Measurements from ENCODE around the gene NUDCD2. TPM values are rescaled to one million over a fixed set of nuclear protein-coding genes. Genes with fewer than 3 reads are reported as not detected.

The NUDCD2 gene
- total RNA-seq, 4 donors from 2014 or later = 4.1 to 9.7 (median 5.8) TPM

DNA sequence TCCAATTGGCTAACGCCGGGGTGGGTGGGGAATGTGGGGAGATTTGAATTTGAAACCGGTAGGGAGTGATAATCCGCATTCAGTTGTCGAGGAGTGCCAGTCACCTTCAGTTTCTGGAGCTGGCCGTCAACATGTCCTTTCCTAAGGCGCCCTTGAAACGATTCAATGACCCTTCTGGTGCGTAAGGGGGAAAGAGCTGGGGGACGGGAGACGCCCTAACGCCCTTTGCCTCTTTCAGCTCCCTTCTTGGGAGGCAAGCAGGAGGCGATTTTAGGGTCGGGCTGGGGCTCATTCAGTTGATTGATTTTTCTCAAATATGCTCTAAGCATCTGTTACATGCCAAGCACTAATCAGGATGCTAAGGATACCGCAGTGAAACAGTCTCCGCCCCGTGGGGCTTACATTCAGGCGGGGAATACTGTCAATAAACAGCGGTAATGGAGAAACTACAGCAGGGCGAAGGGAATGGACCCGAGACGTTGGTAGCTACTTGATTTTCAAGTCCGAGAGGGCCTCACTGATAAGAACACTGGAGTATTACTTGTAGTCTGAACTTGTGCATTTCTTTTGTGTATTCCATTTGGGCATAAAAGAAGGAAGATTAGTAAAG, 765 bp upstream of the NUDCD2 start, which contains the start of gene HMMR:
TSS of gene HMMR (plus strand) at position 71 of the 610 bp plus-strand sequence. CDS start at position 132, 61 bp downstream.
- TF ChIP-seq, protein P1, sequence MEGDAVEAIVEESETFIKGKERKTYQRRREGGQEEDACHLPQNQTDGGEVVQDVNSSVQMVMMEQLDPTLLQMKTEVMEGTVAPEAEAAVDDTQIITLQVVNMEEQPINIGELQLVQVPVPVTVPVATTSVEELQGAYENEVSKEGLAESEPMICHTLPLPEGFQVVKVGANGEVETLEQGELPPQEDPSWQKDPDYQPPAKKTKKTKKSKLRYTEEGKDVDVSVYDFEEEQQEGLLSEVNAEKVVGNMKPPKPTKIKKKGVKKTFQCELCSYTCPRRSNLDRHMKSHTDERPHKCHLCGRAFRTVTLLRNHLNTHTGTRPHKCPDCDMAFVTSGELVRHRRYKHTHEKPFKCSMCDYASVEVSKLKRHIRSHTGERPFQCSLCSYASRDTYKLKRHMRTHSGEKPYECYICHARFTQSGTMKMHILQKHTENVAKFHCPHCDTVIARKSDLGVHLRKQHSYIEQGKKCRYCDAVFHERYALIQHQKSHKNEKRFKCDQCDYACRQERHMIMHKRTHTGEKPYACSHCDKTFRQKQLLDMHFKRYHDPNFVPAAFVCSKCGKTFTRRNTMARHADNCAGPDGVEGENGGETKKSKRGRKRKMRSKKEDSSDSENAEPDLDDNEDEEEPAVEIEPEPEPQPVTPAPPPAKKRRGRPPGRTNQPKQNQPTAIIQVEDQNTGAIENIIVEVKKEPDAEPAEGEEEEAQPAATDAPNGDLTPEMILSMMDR (IDR thresholded peaks at IDR 0.05; ENCODE audit: low read depth) = no peak

DNA sequence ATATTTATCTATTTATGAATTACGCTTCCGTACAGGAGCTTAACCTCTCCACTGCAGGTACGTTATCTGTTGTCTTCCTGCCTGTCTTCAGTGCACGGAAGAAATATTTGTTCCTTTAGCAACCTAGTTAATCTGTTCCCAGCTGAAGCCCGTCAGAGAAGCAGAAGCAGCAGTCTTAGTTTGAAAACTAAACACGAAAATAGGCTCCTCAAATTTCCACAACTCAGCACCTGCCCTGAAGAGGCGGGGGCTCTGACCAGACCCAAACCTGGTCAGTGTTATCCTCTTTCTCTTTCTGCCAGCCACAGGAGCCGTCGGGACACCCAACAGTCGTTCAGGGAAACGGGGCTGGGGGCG, 462 bp downstream of the NUDCD2 start:
- TF ChIP-seq, protein P1 (IDR thresholded peaks at IDR 0.05; ENCODE audit: low read depth) = no peak

DNA sequence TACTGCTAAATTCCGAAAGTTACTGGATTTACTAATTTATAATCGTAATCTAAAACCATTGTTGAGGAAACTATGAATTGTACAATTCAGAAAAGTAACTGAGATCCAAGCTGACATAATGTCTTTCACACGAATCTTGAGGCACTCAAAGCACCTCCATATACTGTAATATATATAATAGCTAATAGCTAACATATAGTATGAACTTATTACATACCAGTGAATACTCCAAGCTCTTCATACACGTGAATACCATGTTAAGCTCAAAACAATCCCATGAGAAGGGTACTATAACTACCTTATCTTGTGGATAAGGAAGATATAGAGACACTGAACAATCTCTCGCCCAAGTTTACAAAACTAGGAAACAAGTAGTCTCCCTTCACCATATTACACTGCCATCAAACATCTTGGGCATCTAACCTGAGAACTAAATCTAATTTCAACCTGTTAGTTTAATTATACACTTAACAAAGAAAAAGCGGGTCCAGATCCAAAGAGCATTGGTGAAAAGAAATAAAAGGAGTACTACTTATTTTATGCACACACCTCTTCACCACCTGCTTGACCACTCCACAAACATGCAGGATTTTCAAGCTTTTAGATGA, 1.0 kb downstream of the NUDCD2 start:
- TF ChIP-seq, protein P1 (IDR thresholded peaks at IDR 0.05; ENCODE audit: low read depth) = no peak

DNA sequence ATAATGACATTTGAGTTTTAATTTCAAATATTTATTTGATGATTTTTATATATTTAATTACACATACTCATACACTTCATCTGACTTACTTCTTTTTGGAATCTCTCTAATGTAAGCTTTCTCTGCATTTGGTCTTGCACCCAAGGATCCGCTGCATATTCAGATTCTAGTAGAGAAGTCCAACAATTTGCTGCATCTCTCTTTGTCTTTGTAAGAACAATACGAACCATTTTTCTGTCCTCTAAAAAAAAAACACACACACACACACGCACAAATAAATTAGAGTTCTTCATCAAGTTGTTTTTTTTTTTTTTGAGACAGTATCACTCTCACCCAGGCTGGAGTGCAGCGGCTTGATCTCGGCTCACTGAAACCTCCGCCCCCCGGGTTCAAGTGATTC, 3.1 kb downstream of the NUDCD2 start:
- TF ChIP-seq, protein P1 (IDR thresholded peaks at IDR 0.05; ENCODE audit: low read depth) = no peak

DNA sequence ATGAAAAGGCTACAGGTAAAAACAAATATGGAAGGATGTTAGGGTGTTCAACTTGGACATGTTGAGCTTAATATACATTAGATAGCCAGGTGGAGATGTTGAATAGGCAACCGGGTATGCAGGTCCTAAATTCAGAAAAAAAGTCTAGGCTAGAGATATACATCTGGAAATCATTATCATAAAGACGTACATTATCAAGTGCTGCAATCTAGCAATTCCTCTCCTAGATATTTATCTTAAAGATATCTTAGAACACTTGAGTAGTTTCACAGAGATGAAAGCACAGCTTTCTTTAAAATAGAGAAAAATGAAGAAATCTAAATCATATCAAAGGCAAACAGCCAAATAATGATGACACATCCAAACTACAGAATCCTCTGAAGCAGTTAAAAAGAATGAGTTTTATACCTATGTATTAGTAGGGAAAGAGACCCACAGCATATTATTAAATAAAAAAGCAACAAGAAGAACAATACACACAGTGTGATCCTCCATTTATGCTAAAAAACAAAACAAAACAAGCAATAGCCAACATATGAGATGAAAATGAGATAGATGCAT, 3.8 kb downstream of the NUDCD2 start:
- TF ChIP-seq, protein P1 (IDR thresholded peaks at IDR 0.05; ENCODE audit: low read depth) = no peak

DNA sequence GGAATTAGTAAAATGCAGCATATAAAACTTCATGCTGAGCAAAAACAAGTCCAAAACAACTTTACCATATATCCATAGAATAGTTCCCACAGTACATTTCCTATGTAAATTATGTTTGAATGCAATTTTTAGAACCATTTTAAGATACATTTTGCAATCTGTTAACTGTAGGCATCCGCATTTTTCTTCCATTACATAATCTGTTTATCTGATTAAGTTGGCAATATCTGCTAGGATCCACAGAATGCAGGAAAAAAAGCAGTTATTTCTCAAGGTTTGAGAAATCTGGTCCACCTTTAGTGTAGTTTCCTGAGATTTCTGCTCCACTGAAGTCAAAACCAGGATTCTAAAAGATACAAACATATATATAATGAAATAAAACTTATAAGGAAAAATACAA, 6.2 kb downstream of the NUDCD2 start:
- TF ChIP-seq, protein P1 (IDR thresholded peaks at IDR 0.05; ENCODE audit: low read depth) = no peak

DNA sequence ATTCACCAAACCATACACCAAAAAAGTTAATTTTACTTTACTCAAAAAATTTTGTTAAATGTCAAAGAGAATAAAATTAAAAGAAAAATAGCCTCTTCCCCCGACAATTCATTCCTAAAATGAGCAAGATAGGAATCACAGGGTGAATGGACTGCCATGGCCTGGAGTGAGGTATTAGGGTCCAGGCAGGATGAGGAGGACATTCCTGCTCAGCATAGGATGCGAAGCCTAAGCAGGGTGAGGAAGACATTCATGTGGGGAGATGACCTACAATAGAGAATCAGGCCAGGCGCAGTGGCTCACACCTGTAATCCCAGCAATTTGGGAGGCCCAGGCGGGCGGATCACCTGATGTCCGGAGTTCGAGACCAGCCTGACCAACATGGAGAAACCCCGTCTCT, 8.4 kb downstream of the NUDCD2 start:
- TF ChIP-seq, protein P1 (IDR thresholded peaks at IDR 0.05; ENCODE audit: low read depth) = no peak
